Measurements from ENCODE around the gene FAM229B.
"Not testable (repeated sequence)": the region's sequence is repeated elsewhere in the genome, so short reads cannot be mapped to it uniquely, and the experiment has no call there.

Gene FAM229B

DNA sequence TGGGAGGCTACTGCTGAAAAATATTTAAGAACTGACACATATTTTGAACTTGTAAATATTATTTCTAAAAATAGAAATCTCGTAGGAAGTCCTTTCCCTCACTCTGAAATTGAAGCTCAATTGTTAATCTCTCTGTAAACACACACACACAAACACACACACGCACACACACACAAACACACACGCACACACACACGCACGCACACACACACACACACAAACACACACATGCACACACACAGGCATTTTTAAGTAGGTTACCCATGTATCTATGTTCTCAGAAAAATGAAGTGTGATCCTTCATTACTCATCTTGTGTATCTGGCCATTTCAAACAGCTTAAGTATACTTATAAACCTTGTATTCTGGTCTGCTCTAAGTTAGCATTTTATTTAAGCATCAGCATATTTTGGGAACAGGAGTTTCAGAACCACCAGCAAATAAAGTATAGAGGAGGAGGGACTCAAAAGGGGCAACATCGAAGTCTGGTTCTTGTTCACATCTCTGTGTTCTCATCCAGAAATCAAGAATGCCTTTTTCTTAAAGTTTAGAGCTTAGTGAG lies 21.9 kb upstream of the FAM229B start:
- no peak for DNase-seq (ENCODE audit: low spot score)

DNA sequence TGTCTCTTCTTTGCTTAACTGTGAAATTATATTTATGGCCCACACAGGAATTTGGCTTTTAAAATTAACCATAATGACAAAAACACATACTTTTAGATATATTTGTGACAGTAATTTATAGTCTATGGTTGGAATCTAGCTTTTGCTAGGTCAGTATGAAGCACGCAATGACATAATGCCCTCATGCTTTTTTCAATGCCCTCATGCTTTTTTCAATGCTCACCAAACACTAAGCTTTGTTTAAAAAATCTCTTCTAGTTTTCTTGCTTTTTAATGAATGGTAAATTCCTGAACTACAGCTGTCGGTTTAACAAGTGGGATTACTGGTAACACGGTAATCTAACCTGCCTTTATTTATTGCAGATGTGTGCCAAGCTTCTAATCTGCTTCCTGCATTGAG lies 20.8 kb upstream of the FAM229B start:
- no peak for DNase-seq (ENCODE audit: low spot score)

DNA sequence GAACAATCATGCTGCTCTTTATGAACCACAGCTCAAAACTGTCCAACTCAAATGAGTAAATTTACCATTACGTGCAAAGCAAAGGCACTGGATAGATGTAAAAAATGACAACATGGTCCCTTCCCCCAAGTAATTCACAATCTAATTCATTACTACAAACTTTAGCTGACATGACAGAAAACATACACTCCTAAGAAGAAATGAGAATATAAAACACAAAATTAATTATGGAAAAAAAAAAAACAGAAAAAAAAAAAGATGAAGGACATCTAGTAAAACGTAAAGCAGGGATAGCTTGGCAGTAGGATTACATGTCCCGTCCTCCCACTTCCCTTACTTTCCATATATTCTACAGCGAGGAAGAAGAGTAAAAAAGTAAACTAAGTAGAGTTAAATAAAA lies 5.8 kb upstream of the FAM229B start:
- no peak for DNase-seq (ENCODE audit: low spot score)

DNA sequence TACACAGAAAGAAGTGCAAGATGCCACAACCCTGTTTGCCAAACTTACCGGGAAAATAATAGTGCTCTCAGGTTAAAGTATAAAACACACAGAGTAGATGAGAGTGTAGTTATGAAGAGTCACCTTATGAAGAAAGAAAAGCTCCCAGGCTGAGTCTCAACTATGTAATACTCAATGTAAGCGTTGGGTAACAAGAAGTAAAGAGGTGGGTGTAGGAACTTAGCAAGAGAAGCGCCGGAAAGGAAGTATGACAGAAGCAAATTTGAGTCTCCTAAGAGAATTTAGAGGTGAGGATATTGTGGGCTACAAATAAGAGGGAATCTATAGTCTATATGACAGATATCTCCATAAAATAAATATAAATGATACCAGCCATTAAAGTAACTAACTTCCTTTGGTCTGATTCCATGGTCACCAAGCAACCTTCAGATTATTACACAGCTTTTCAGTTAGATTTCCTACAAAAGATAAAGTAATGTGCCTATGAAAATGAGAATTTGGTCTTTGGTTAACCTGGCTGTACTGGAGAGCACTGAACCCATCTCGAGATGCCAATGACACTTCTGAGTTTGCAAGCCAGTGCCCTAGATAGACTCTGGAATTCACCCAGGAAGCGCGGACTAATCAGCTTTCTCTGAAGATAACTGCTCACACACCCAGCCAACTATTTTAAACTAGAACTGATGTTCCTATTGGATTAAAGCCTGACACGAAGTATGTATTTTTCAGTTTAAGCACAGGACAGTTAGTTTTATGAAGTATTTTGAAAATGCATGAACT lies 1.9 kb upstream of the FAM229B start:
- no peak for DNase-seq (ENCODE audit: low spot score)

DNA sequence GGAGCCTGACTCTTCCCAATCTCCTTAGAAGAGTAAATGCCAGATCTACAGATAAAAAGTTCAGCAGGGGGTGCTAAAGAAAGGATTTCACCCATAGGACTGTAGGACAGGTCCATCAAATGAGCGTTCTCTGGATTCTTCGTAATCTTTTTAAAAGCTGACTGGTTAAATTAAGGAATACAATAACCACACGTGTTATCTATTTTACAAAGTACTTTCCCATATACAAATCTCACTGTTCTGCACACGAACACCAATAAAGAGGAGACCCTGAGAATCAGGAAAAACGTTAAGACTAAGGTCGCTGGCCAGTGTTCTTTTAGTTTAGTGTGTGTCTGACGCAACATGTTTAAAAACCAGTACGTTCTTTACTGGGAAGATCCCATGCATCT lies 651 bp upstream of the FAM229B start:
- peak; percentile 67 for DNase-seq (ENCODE audit: low spot score)

DNA sequence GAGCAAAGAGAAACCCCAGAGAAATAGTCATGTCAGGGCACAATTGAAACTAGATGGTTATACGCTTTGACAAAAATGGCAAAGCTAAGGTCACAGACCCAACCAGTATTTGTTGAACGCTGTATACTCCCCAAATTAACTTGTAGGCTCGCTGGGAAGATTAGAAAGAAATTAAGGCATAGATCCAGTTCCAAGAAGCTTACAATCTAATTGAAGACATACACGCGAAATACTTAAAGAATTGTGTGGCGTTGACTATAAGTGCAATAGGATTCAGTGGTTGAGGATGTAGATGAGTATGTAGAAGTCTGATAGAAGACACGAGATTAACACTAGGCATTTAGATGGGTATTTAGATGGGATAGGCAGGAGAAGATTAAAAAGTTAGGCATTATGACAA lies 525 bp downstream of the FAM229B start:
- no peak for DNase-seq (ENCODE audit: low spot score)

DNA sequence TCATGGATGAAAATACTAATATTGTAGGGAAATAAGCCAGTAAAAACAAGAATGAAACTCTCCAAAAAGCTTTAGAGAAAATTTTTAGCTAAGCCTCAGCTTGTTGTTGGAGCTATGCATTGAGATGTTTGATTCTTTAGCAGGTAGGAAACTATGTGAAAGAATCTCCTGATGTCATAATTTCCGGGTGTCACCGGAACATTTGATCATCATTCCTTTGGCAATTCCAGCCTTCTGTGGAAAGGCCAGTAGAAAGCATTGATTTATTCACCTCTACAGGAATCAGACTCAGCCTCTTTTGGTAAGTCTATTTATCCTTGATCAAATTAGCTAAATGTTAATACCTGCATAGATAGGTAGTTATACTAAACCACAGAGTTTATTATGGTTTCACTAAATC lies 9.5 kb downstream of the FAM229B start:
- DNase-seq (ENCODE audit: low spot score): no peak

DNA sequence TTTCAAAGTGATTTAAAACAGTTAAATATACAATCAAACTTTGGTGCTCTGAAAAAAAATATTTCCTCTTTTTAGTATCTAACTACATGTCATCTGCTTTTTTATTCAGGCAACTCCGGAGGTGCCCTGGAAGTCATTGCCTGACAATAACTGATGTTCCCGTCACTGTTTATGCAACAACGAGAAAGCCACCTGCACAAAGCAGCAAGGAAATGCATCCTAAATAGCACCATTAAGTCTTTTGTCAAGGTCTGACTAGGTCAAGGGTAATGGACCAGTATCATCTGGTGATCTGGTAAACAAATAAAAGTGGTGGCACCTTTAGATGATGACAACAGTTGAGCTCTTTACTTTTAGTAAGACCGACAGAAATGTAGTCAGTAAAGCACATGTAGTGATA lies 13.2 kb downstream of the FAM229B start:
- DNase-seq (ENCODE audit: low spot score): no peak

DNA sequence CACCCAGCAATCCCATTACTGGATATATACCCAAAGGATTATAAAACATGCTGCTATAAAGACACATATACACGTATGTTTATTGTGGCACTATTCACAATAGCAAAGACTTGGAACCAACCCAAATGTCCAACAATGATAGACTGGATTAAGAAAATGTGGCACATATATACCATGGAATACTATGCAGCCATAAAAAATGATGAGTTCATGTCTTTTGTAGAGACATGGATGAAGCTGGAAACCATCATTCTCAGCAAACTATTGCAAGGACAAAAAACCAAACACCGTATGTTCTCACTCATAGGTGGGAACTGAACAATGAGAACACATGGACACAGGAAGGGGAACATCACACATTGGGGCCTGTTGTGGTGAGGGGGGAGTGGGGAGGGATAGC lies 18.6 kb downstream of the FAM229B start:
- DNase-seq (ENCODE audit: low spot score): not testable (repeated sequence)

DNA sequence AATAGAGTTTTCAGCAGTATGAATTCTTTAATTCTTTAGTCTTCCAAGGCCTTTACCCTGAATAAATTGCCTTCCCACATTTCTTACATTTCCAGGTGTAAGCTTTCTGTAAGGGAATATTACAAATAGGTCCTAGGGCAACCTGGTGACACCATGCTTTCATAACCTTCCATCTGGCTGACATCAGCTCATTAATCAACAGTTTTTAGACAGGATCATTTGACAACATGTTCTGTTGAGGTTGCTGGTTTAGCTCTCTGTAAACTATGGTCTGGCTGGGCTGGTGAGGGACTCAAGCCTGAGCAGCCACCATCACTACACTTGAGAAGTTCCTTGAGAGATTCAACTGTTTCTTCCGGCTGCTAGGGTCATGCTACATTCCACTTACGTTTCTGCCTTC lies 19.2 kb downstream of the FAM229B start:
- no peak for DNase-seq (ENCODE audit: low spot score)

DNA sequence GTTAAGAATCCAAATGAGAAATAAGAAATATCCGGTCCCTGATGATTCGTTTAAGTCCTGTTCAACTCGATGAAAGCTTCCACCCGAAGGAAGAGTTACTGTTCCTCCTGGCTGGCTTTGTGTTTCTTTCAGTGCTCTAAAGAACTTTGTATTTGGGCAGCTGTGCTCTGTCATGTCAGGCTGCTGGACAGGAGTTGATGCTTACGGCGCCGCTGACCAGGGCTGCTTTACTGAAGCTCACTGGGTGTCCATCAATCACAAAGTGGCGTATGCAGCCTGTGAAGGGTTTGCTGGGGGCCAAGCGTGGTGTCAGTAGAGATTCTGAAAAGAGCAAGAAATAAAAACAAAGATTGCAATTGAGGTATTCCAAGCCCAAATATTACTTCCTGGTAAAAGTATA lies 21.9 kb downstream of the FAM229B start:
- DNase-seq (ENCODE audit: low spot score): peak; percentile 46

DNA sequence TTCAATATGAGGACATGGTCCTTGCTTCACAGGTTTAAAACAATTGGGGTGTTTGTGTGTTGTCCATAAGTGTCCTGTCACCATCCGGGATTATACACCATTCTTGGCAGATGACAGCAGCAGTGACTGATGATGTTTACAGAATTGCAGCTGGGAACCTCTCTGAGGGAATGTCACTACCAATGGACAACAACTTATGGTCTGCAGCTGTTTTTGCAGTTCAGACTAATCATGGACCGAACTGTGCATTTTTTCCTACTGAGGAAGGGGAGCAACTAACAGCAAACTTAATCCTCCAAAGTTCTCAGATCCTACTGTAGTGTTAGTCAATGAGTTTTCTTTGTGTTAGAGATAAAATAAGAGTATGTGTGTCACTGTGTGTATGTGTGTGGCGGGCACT lies 26.0 kb downstream of the FAM229B start:
- peak; percentile 85 for DNase-seq (ENCODE audit: low spot score)

DNA sequence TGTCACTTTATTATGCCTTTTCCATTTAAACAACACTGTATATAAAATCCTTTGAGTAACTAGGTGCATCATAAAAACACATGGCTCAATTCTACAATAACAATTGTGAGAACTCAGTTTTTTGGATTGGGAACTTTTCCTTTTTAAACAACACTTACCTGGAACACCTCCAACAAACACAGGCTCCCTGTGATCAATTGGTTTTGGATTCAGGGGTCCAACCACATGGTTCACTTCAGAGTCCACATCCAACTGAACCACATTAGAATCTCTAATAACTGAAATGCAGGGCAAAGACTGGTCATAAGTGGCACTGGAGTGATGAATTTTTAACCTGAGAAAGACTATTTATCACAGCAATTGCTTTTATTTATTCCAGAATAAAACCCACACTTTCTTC lies 26.5 kb downstream of the FAM229B start:
- no peak for DNase-seq (ENCODE audit: low spot score)

DNA sequence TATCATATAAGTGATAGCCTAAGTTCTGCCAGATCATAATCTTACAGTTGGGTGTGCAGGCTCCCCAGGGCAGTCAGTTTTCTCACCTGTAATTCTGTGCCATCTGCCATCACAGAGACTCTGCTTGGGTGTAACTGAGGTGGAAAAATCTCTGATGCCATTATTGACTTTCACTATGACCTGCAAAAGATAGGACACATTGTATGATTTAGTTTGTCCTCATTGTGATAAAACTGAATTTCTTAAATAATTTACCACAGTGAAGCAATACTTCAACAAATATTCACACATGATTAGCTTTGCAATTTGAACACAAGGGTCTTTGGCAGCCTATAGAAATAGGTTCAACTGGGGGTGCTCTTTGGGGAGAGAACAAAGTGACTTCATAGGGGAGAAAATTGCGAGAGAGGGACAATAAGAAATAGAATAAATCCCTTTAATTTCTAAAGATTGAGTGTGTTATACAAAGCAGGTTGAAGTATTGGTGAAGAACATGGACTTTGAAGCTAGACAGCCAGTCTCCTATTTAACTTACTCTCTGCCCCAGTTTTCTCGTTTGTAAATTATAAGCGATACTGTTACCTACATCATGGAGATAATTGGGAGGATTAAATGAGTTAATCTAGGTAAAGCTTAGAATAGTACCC lies 27.3 kb downstream of the FAM229B start:
- DNase-seq (ENCODE audit: low spot score): no peak

DNA sequence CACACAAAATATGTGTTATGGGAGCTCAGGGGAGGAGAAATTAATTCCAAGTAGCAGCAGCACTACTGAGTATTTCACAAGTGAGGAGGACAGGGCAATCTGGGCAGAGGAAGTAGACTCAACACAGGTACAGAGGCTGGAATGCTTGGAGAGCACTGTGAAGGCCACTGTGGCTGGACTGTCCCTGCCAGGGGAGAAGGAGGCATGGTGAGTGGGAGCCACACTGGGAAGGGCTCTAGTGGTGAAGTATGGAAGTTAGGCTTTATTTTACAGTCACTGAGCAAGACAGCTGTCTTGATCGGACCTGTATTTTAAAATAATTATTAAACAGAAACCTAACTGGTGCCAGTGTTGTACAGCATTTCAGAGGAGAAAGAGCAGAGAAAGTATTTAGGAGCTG lies 28.8 kb downstream of the FAM229B start:
- DNase-seq (ENCODE audit: low spot score): no peak

DNA sequence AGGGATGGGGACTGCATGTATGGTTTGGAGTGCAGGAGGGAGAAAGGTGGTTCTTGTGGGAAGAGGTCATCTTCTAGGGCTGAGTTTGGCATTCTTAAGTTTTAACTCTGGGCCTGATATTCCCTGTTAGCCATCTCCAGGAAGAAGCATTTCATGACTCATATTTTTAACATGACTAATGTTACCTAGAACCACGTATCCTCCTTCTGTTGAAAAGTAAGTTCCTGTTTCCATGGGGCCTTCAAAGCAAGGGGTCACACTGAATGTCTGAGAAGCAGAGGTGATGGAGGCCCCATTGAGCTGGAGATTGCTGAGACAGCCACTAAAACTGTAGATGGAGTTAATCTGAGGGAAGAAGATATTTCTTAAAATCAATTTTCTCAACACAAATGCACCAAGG lies 30.2 kb downstream of the FAM229B start:
- no peak for DNase-seq (ENCODE audit: low spot score)

DNA sequence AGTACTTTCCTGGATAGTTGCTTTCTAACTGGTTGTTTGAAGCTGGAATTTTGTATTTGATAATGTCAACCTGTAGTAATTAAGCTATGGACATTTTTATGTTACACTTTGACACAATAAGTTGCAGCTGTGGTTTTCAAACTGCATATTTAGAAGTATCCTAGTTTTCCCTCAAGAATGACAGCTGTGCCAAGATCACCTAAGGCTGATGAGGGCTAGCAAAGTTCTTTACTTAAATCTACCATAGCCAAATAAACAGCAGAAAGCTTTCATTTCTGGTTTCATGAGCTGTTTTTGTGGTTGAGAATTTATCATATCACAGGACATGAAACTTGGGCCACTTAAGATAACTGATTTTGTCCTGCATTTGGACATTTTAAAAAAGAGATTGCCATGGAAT lies 30.6 kb downstream of the FAM229B start:
- DNase-seq (ENCODE audit: low spot score): no peak

DNA sequence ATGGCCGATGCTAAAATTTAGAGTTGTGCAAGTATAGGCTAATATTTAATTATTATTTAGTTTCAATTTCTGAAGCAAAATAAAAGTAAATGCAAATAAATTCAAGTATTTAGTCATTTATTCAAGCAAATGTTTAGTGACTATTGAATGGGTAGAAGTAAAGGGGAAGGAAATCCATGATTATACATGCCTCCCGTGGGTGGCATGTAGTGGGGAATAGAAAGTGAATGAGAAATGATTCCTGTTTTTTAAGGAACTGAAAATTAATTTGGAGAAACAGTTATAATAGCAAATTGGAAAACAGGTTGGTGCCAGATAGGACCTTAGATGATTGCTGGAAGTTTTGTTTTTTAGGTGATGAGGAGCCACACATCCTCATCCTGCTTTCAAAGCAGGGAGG lies 35.4 kb downstream of the FAM229B start:
- DNase-seq (ENCODE audit: low spot score): no peak

DNA sequence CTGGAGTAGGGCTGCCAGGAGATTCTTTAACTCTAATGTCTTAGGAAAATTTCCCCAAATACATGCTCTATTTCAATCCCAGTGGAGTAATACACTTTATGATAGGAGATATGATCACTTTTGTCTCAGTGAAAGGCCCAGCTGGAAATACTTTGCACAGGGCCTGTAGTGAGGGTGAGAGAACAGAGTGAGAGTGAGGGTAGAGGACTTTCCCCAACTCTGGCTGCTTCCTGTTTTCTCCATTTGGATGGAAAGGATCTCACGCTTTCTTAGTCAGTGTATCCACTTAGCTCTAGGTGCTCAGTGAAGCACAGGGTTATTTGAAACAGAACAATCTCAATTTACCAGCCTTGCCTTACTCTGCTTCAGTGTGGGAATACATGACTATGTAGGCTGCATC lies 36.6 kb downstream of the FAM229B start:
- no peak for DNase-seq (ENCODE audit: low spot score)

DNA sequence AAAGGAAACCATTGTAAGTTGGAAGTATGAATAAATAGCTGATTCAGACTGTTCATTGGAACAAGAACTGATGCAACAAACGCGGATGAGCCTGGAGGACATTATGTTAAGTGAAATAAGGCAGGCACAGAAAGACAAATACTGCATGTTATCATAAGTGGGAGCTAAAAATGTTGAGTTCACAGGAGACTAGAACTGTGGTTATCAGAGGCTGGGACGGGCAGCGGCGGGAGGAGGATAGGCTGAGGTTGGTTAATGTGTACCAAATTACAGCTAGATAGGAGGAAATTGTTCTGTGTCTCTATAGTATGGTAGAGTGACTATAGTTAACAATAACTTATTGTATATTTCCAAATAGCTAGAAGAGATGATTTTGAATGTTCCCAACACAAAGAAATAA lies 40.8 kb downstream of the FAM229B start:
- no peak for DNase-seq (ENCODE audit: low spot score)

DNA sequence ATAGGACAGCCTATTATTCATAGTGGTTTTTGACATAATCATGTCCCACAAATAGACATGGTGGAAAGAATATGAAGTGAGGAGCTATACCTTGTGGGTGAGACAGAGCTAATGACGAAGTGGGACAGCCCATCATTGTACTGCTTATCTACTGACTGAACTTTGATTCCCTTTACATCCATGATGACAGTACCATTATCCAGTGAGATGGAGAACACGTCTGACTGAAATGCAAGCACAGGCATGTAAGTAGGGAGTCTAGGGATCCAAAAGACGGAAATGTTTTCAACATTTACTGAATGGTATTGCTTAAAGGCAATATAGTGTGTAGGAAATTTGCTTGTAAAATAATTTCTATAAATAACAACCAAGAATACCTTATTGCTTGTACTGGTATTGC lies 43.5 kb downstream of the FAM229B start:
- no peak for DNase-seq (ENCODE audit: low spot score)

DNA sequence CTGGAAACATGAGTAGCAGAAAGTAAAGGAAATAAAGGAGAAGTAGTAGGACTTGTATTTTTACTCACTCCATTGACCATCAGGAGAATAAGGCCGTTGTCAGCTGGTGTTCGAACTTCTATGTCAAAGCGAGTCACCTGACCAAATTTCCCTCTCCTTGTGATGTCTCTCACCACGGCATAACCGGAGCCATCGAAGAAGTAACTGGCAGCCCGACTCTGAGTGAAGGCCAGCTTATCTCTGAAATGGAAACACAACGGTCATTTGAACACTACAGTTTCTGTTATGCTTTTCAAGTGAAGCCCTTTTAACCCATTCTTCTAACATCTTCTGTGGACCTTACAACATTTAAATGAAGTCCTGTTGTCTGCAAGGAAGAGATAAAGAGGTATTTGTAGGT lies 51.7 kb downstream of the FAM229B start:
- no peak for DNase-seq (ENCODE audit: low spot score)

DNA sequence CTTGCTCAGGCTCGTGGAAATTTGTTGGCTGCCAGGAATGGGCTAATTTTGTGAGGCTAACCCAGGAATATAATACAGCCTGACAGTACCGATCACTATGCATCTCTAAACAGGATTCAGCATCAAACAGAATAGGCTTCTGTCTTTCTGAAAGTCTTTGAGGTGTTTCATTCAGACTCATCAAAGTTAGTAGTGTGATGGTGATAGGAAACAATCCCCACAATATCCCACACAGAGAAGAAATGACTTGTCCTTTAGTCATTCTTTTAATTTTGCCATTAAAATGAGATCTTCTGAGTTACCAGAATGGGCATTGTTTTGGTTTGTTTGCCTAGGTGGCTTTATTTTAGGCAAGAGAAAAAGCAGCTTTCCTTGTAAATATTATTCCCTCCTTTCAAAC lies 54.3 kb downstream of the FAM229B start:
- no peak for DNase-seq (ENCODE audit: low spot score)
